HepG2 (cell line): ENCODE results near the gene RNF183. TPM values are rescaled to one million over a fixed set of nuclear protein-coding genes. Genes with fewer than 3 reads are reported as not detected.

Experiments used
- ATAC-seq: fragments of 200-7000 bp; cut with Tn5 transposase; 3 replicates; pipeline ENCODE4 v1.9.1; 2020; ENCODE audit warnings: mild to moderate bottlenecking, moderate library complexity
- BruUV-seq: library from RNA; stranded (reverse); fragments of 400-500 nt; replicated peaks from 2 replicates; lab custom pipeline; 2021; lab: Mats Ljungman, UMichigan
- CTCF ChIA-PET: fragments of 300-600 bp; formaldehyde crosslinking; extraction: SDS; loops from one replicate; lab custom pipeline; 2021; ENCODE audit warnings: low total read pairs, inconsistent platforms, low intra/inter-chr PET ratio; lab: Yijun Ruan, JAX
- POLR2A ChIA-PET: fragments of 350-600 bp; sonication (Branson Sonifier 250); formaldehyde crosslinking; loops from one replicate; lab custom pipeline; 2020; ENCODE audit warnings: antibody characterized with exemption, inconsistent platforms; lab: Yijun Ruan, JAX
- DNase-seq: peaks from one replicate; pipeline ENCODE4 v3.0.0-alpha.2; 2015; ENCODE audit warnings: low spot score
- FAIRE-seq: peaks from 3 replicates; lab custom pipeline; 2011; peaks lifted over from hg19 to GRCh38; lab: Jason Lieb, UNC
- H2AFZ ChIP-seq: one replicate; pipeline ENCODE4 v1.6.1; 2011; ENCODE audit warnings: low read length, inconsistent platforms
- H3K27ac ChIP-seq: fragments of 300-600 bp; 3 replicates; pipeline ENCODE4 v1.8.0; 2011; ENCODE audit warnings: mixed run types, mild to moderate bottlenecking, mixed read lengths, low read length, inconsistent platforms; ENCODE audit not compliant: insufficient read depth; ENCODE audit errors: extremely low read length
- H3K27me3 ChIP-seq, 2 experiments: fragments of 200-600 bp in 1 of 2; 2 replicates in 1 of 2; 3 replicates in 1 of 2; pipeline versions ENCODE4 v1.6.0 to v1.8.0; 2011; ENCODE audit warnings: low read length in 2 of 2, mild to moderate bottlenecking in 2 of 2, moderate library complexity in 2 of 2, inconsistent platforms in 1 of 2; ENCODE audit not compliant: insufficient read depth in 2 of 2, control insufficient read depth in 1 of 2
- H3K36me3 ChIP-seq, 2 experiments: fragments of 200-600 bp in 1 of 2; replicated peaks in 1 of 2; 2 replicates in 1 of 2; 3 replicates in 1 of 2; pipeline versions ENCODE4 v1.5.1 to v1.8.0; 2011; ENCODE audit warnings: low read length in 2 of 2, inconsistent platforms in 1 of 2; ENCODE audit not compliant: insufficient read depth in 2 of 2, control insufficient read depth in 1 of 2
- H3K4me1 ChIP-seq: 2 replicates; pipeline ENCODE4 v1.5.1; 2012; ENCODE audit warnings: low read length, inconsistent platforms; ENCODE audit not compliant: insufficient read depth
- H3K4me2 ChIP-seq: 2 replicates; pipeline ENCODE4 v1.6.0; 2011; ENCODE audit warnings: low read depth, low read length, inconsistent platforms
- H3K4me3 ChIP-seq, 3 experiments: fragments of 200-600 bp in 1 of 3; sonication (generic), shearing (Covaris generic) in 1 of 3; replicated peaks in 1 of 3; 2 replicates each; pipeline ENCODE4 v1.5.1; 2011 to 2016; ENCODE audit warnings: low read length in 3 of 3, inconsistent platforms in 2 of 3, low read depth in 2 of 3, mild to moderate bottlenecking in 2 of 3, control low read depth in 1 of 3, mixed read lengths in 1 of 3; ENCODE audit not compliant: insufficient read depth in 1 of 3
- H3K79me2 ChIP-seq: one replicate; pipeline ENCODE4 v1.6.1; 2011; ENCODE audit warnings: low read length, inconsistent platforms; ENCODE audit not compliant: insufficient read depth
- H3K9ac ChIP-seq: 2 replicates; pipeline ENCODE4 v1.6.0; 2011; ENCODE audit warnings: mild to moderate bottlenecking, low read depth, low read length, inconsistent platforms; ENCODE audit not compliant: insufficient read depth
- H3K9me3 ChIP-seq: 2 replicates; pipeline ENCODE4 v1.5.1; 2012; ENCODE audit warnings: mild to moderate bottlenecking, low read length
- H4K20me1 ChIP-seq: 2 replicates; pipeline ENCODE4 v1.6.0; 2011; ENCODE audit warnings: inconsistent platforms, mild to moderate bottlenecking, low read length, moderate library complexity; ENCODE audit not compliant: insufficient read depth
- GATA4 ChIP-seq: sonication (generic); IDR thresholded peaks from 2 replicates; pipeline ENCODE4 v1.6.1; 2016; ENCODE audit warnings: antibody characterized with exemption, low read depth, borderline replicate concordance
- HNRNPLL ChIP-seq: fragments of 200-400 bp; formaldehyde crosslinking; IDR thresholded peaks from 2 replicates; pipeline ENCODE4 v1.6.1; 2017; ENCODE audit warnings: mild to moderate bottlenecking, low read depth, low read length; ENCODE audit not compliant: poor library complexity, severe bottlenecking
- PHF21A ChIP-seq: sonication (generic); formaldehyde crosslinking; IDR thresholded peaks from 2 replicates; pipeline ENCODE4 v1.5.0; 2020; ENCODE audit warnings: mild to moderate bottlenecking, missing genetic modification reagents
- SALL1 ChIP-seq: sonication (generic); formaldehyde crosslinking; IDR thresholded peaks from 2 replicates; pipeline ENCODE4 v1.8.0; 2022; ENCODE audit warnings: mild to moderate bottlenecking, missing genetic modification reagents
- ZMYM3 ChIP-seq: sonication (generic); formaldehyde crosslinking; IDR thresholded peaks from 2 replicates; pipeline ENCODE4 v1.5.1; 2020; ENCODE audit warnings: mild to moderate bottlenecking, missing genetic modification reagents
- ZNF629 ChIP-seq: sonication (generic); formaldehyde crosslinking; conservative IDR thresholded peaks from 2 replicates; pipeline ENCODE4 v1.5.0; 2020; ENCODE audit warnings: missing genetic modification reagents
- ZNF878 ChIP-seq: sonication (generic); formaldehyde crosslinking; IDR thresholded peaks from 2 replicates; pipeline ENCODE4 v1.8.1; 2023; ENCODE audit warnings: mild to moderate bottlenecking, missing genetic modification reagents, moderate library complexity
- WGBS: methylation state at CpG from one replicate; pipeline ENCODE4 v1.1.6; 2017; ENCODE audit warnings: low lambda C conversion rate; 5-methylcytosine and 5-hydroxymethylcytosine counted together
- in situ Hi-C: cut with HindIII; loops from 2 replicates; pipeline ENCODE4 v1.10.0; 2017; ENCODE audit warnings: low pct_unique_long_range_greater_than_20kb; ENCODE audit not compliant: extremely low pct_ligation_motif_present
- intact Hi-C: fragments of 100-400 bp; cut with micrococcal nuclease; formaldehyde crosslinking; loops from one replicate; pipeline ENCODE4 v1.10.0; 2022; ENCODE audit not compliant: unreplicated experiment
- polyA plus RNA-seq, 8 experiments: library from polyadenylated mRNA; depleted of rRNA in 3 of 8; stranded (reverse) in 7 of 8; unstranded in 1 of 8; fragments of >200 nt; fragmentation: Illumina TruSeq in 4 of 8; extraction: Trizol in 4 of 8; gene quantifications; 2 replicates each; pipeline versions ENCODE4 v1.2.1 to v1.2.3, GENCODE V29; 2011 to 2016; ENCODE audit warnings: low read depth in 4 of 8, missing spikeins in 1 of 8, mixed read lengths in 1 of 8; ENCODE audit not compliant: insufficient read depth in 1 of 8
- total RNA-seq, 5 experiments: library from RNA; depleted of rRNA; stranded (reverse); fragments of >200 nt; fragmentation: Illumina TruSeq; extraction: Trizol; gene quantifications; 2 replicates each; pipeline ENCODE4 v1.2.3, GENCODE V29; 2016; ENCODE audit warnings: low read depth in 1 of 5
- TF ChIP-seq, protein P1 (sequence below): sonication (generic); formaldehyde crosslinking; IDR thresholded peaks from 2 replicates; pipeline ENCODE4 v1.8.1; 2023; ENCODE audit warnings: mild to moderate bottlenecking, missing genetic modification reagents, borderline replicate concordance
- TF ChIP-seq, protein P2 (sequence below): IDR thresholded peaks from 2 replicates; pipeline ENCODE4 v1.6.1; 2016; ENCODE audit warnings: mild to moderate bottlenecking
- TF ChIP-seq, protein P3 (sequence below): sonication (generic); formaldehyde crosslinking; IDR thresholded peaks from 2 replicates; pipeline ENCODE4 v1.4.0; 2020; ENCODE audit warnings: mild to moderate bottlenecking, missing genetic modification reagents, borderline replicate concordance

The RNF183 gene
- total and polyA plus RNA-seq, 2 of the 13 experiments (the other 11 are each of a cell fraction or from before 2014, with no cell fraction given): 0.13 to 6.5 TPM

DNA sequence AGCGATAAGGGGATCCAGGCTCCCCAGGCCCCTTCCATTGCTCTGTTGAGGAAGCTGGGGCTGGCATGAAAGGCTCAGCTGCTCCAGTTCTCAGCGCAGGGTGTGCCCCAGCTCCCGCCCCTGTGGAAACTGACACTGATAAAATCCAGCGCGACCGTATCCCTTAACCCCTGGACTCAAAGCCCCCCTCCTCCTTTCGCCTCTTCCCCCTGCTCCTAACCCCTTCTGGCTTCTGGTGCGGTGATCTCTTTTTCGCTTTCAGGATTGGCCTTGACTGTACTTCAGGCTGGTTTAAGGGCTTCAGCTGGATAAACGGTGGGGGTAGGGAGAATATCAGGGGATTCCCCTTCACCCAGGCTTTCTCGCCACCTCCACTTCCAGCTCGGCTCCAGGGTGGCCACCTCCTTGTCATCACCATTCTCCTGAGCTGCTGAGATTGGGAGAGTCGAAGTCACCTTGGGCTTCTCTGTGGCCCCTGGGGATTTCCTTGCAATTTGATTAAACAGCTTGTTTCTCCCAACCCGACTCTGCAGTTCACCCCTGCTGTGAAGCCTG lies 47.0 kb upstream of the RNF183 start:
- ChIA-PET POLR2A (interaction anchor here (0.6 to 2.9 kb wide), 5 partner anchors 10 to 251 kb away, joined by 3 to 14 read pairs (median 5); partner anchors contain the start of genes C9orf43, CDC26, POLE3 and PRPF4), CTCF (no interaction called here)
- H3K27ac ChIP-seq: no peak overlapping the region
- intact Hi-C loops: no loop called here
- H2AFZ ChIP-seq: no peak overlapping the region
- peaks cover 0 to 32% of the 10 kb centered on the region in 2 experiments; a peak in 3 of 5 replicates for H3K27me3 ChIP-seq
- ATAC-seq (no peak), FAIRE-seq (no peak), DNase-seq (no peak)
- no peaks in the 10 kb centered on the region for H3K9me3 ChIP-seq
- 27% methylated on average over 14 of the region's 14 CpGs for WGBS
- no peaks in the 10 kb centered on the region for H3K79me2 ChIP-seq
- H3K9ac ChIP-seq: no peak overlapping the region
- peaks cover 41% of the 10 kb centered on the region for H3K4me1 ChIP-seq
- no peaks in the 10 kb centered on the region for H3K36me3 ChIP-seq
- H3K4me3 ChIP-seq: peak overlapping the region; percentile 26 to 73 (median 42); a peak in 3 of 6 replicates
- H3K4me2 ChIP-seq: peak overlapping the region; percentile 87
- no peaks in the 10 kb centered on the region for H4K20me1 ChIP-seq
- 0 out of 2 replicates have a peak, but pooled peaks have one; percentile 14 for TF ChIP-seq SALL1
- TF ChIP-seq ZNF878 (CRISPR knock-in tag): 0 out of 2 replicates have a peak, but pooled peaks have one; percentile 28
- TF ChIP-seq, protein P1, sequence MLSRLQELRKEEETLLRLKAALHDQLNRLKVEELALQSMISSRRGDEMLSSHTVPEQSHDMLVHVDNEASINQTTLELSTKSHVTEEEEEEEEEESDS: no peak
- in situ Hi-C loops: loop anchor here (5.0 kb wide), 1 partner anchor 52 kb away; the partner anchor contains the start of gene ALAD
- BruUV-seq: no TSS peak

DNA sequence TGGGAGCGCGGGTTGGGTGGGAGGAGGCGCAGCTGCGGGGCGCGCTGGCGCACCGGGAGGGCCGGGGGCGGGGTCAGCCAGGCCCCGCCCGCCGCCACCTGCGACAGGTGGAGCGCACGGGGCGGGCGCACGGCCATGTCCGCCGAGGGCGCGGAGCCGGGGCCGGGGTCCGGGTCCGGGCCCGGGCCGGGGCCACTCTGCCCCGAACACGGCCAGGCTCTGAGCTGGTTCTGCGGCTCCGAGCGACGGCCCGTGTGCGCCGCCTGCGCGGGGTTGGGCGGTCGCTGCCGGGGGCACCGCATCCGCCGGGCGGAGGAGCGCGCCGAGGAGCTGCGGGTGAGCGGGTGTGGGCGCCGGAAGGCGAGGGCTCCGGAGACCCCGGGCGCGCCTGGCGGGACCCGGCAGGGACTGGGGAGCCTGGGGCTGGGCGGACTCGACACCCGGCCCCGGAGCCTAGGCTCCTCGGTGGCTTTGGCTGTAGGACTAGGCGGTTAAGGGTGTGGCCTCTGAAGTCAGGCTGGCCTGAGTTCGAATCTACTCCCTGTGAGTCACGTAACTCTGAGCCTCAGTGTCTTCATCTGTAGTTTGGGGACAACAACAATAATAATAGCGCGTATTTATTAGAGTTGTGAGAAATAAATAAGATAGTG lies 46.4 kb upstream of the RNF183 start, which contains the start of gene BSPRY:
BSPRY (plus strand) TSS at position 97 of the 650 bp plus-strand sequence; CDS start at position 136, 39 bp downstream.
- WGBS: 17% methylated on average over 11 of the region's 71 CpGs
- H3K9me3 ChIP-seq: no peaks in the 10 kb centered on the region
- intact Hi-C loops (loop anchor here (5.0 kb wide), 1 partner anchor 37 kb away; no protein-coding TSS in a partner anchor), in situ Hi-C loops (loop anchor here (5.0 kb wide), 1 partner anchor 53 kb away; the partner anchor contains the start of gene ALAD)
- ATAC-seq: peak; percentile 54
- H3K4me1 ChIP-seq: peaks cover 45% of the 10 kb centered on the region
- H3K9ac ChIP-seq: no peak within 1 kb of the TSS
- H3K36me3 ChIP-seq: no peaks in the 10 kb centered on the region
- H3K4me2 ChIP-seq: peak within 1 kb of the TSS; percentile 87
- POLR2A ChIA-PET: interaction anchor here (0.6 to 2.9 kb wide), 5 partner anchors 9 to 252 kb away, joined by 3 to 14 read pairs (median 5); partner anchors contain the start of genes C9orf43, CDC26, POLE3 and PRPF4
- H4K20me1 ChIP-seq: no peaks in the 10 kb centered on the region
- H3K27me3 ChIP-seq: peaks cover 0 to 32% of the 10 kb centered on the region in 2 experiments; a peak in 3 of 5 replicates
- FAIRE-seq: no peak
- BruUV-seq: no TSS peak
- no peaks in the 10 kb centered on the region for H3K79me2 ChIP-seq
- peak within 1 kb of the TSS; percentile 26 to 73 (median 42); a peak in 5 of 6 replicates for H3K4me3 ChIP-seq
- H2AFZ ChIP-seq: no peak within 1 kb of the TSS
- CTCF ChIA-PET: no interaction called here
- DNase-seq: no peak
- no peak within 1 kb of the TSS for H3K27ac ChIP-seq
- TF ChIP-seq, protein P2, sequence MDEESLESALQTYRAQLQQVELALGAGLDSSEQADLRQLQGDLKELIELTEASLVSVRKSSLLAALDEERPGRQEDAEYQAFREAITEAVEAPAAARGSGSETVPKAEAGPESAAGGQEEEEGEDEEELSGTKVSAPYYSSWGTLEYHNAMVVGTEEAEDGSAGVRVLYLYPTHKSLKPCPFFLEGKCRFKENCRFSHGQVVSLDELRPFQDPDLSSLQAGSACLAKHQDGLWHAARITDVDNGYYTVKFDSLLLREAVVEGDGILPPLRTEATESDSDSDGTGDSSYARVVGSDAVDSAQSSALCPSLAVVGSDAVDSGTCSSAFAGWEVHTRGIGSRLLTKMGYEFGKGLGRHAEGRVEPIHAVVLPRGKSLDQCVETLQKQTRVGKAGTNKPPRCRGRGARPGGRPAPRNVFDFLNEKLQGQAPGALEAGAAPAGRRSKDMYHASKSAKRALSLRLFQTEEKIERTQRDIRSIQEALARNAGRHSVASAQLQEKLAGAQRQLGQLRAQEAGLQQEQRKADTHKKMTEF: no peak
- TF ChIP-seq GATA4 (no peak), ZMYM3 (CRISPR knock-in tag) (peak; percentile 18; the same call in 1 of the 2 replicates), ZNF629 (CRISPR knock-in tag) (peak; percentile 81), HNRNPLL (peak; percentile 88), PHF21A (CRISPR knock-in tag) (0 out of 2 replicates have a peak, but pooled peaks have one; percentile 14)
- TF ChIP-seq, protein P3, sequence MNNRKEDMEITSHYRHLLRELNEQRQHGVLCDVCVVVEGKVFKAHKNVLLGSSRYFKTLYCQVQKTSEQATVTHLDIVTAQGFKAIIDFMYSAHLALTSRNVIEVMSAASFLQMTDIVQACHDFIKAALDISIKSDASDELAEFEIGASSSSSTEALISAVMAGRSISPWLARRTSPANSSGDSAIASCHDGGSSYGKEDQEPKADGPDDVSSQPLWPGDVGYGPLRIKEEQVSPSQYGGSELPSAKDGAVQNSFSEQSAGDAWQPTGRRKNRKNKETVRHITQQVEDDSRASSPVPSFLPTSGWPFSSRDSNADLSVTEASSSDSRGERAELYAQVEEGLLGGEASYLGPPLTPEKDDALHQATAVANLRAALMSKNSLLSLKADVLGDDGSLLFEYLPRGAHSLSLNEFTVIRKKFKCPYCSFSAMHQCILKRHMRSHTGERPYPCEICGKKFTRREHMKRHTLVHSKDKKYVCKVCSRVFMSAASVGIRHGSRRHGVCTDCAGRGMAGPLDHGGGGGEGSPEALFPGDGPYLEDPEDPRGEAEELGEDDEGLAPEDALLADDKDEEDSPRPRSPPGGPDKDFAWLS (CRISPR knock-in tag): no peak
